ENCODE data around the gene NDFIP1.

DNA sequence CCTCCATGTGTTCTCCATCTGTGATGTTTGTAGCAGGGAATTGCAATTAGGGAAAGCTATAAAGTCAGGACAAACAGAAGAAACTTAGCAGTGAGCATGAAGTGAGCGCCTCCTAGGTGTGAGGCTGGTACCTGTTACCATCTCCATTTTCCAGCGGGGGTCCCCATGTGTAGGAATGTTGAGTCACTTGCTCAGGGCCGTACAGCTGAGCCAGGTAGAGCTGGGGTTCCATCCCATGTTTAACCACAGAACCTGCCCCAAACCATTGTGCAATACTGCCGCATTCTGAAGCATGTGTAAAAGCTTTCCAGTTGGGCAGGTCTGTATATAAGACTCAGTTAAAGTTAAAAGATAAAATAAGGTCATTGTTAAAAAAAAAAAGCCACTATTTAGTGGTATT lies 62.7 kb downstream of the NDFIP1 start:
- TF ChIP-seq, protein P1, sequence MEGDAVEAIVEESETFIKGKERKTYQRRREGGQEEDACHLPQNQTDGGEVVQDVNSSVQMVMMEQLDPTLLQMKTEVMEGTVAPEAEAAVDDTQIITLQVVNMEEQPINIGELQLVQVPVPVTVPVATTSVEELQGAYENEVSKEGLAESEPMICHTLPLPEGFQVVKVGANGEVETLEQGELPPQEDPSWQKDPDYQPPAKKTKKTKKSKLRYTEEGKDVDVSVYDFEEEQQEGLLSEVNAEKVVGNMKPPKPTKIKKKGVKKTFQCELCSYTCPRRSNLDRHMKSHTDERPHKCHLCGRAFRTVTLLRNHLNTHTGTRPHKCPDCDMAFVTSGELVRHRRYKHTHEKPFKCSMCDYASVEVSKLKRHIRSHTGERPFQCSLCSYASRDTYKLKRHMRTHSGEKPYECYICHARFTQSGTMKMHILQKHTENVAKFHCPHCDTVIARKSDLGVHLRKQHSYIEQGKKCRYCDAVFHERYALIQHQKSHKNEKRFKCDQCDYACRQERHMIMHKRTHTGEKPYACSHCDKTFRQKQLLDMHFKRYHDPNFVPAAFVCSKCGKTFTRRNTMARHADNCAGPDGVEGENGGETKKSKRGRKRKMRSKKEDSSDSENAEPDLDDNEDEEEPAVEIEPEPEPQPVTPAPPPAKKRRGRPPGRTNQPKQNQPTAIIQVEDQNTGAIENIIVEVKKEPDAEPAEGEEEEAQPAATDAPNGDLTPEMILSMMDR (IDR thresholded peaks at IDR 0.05; ENCODE audit: poor library complexity) = no peak
- no peak for TF ChIP-seq EZH2 (IDR thresholded peaks at IDR 0.05; ENCODE audit: borderline replicate concordance)
